Adrenal gland (tissue), 12 donors: Measurements from ENCODE around the gene WDR20. TPM values are rescaled to one million over a fixed set of nuclear protein-coding genes. Genes with fewer than 3 reads are reported as not detected.
A peak's percentile ranks its signal among the peaks of the same experiment; 100 is the strongest.

Experiments
- DNase-seq, 7 donors: peaks; one replicate each; pipeline ENCODE4 v3.0.0-alpha.2; 2019 to 2020
- H3K27ac ChIP-seq, 5 donors: fragments of 200-600 bp; sonication (generic) in 4 of 5; 1 replicate in 3 of 5; 2 replicates in 2 of 5; pipeline versions ENCODE4 v1.5.1 to v1.8.0; 2016 to 2020; ENCODE audit warnings: mild to moderate bottlenecking in 1 of 5
- H3K27me3 ChIP-seq: fragments of 200-600 bp; 2 replicates; pipeline ENCODE4 v1.8.0; 2021
- H3K36me3 ChIP-seq, 2 donors: fragments of 200-600 bp; replicated peaks in 1 of 2; 1 replicate in 1 of 2; 2 replicates in 1 of 2; pipeline versions ENCODE4 v1.5.1 to v1.8.0; 2018 to 2022
- H3K4me1 ChIP-seq, 2 donors: fragments of 200-600 bp; replicated peaks in 1 of 2; 1 replicate in 1 of 2; 2 replicates in 1 of 2; pipeline versions ENCODE4 v1.5.1 to v1.8.0; 2018 to 2021
- H3K4me3 ChIP-seq, 4 donors: fragments of 200-600 bp; sonication (generic) in 3 of 4; one replicate each; pipeline ENCODE4 v1.5.1; 2016 to 2018
- H3K9me3 ChIP-seq, 3 donors: fragments of 200-600 bp; sonication (generic) in 1 of 3; replicated peaks in 1 of 3; 1 replicate in 2 of 3; 2 replicates in 1 of 3; pipeline versions ENCODE4 v1.5.1 to v1.8.0; 2016 to 2021
- CTCF ChIP-seq, 6 experiments: fragments of 450-650 bp in 4 of 6; fragments of 200-600 bp in 2 of 6; sonication (generic) in 1 of 6; IDR thresholded peaks; 1 replicate in 5 of 6; 2 replicates in 1 of 6; pipeline versions ENCODE4 v1.5.1 to v1.8.0; 2016 to 2021; ENCODE audit warnings: antibody characterized with exemption in 6 of 6, mild to moderate bottlenecking in 2 of 6, moderate library complexity in 1 of 6
- POLR2A ChIP-seq, 2 donors: fragments of 450-650 bp; IDR thresholded peaks; one replicate each; pipeline ENCODE4 v1.6.1; 2017; ENCODE audit warnings: antibody characterized with exemption in 2 of 2, mild to moderate bottlenecking in 2 of 2, moderate library complexity in 1 of 2
- WGBS, 4 donors: extraction: QIAGEN DNeasy Blood & Tissue Kit in 2 of 4; methylation state at CpG; one replicate each; pipeline versions ENCODE4 v1.1.5 to v1.1.7; 2013 to 2017; 5-methylcytosine and 5-hydroxymethylcytosine counted together
- intact Hi-C, 2 donors: fragments of 100-400 bp; cut with DNase I; formaldehyde crosslinking; loops; one replicate each; pipeline versions ENCODE4 v1.14.1 to v1.15.0; 2022 to 2023
- polyA plus RNA-seq, 3 donors: library from polyadenylated mRNA; stranded (reverse); fragments of 200-250 nt in 2 of 3; fragments of 350-450 nt in 1 of 3; fragmentation: Illumina TruSeq in 1 of 3; extraction: RNeasy Lipid Tissue Mini Kit (QIAGEN cat#74804) in 1 of 3; gene quantifications; one replicate each; pipeline ENCODE4 v1.2.3, GENCODE V29; 2013 to 2014
- total RNA-seq, 9 donors: library from RNA; depleted of rRNA in 4 of 9; stranded (reverse); fragments of >200 nt in 4 of 9; fragments of 120-200 nt in 1 of 9; fragmentation: NEBNext Ultra II Directional in 1 of 9; extraction: Animal tissue kit (Norgen Biotek cat#: 25700) in 1 of 9; gene quantifications; one replicate each; pipeline versions ENCODE4 v1.1.0 to v1.2.4, GENCODE V29; 2013 to 2023
- donor health status: healthy with polysubstance abuse.
- donor health status: Bipolar disorder and iron deficiency.
- donor health status: DM: yes; HTN: yes; CAD: no.
- donor health status: DM: no; HTN: no; CAD: no.
- donor health status: DM: no; HTN: no; CAD: no.
- donor health status: DM: yes; HTN: yes; CAD: no.

The WDR20 gene
- total and polyA plus RNA-seq, 12 donors = 13.1 to 55.9 (median 38.3) TPM

- WGBS, 4 donors = 56 to 70% (median 60%) methylated on average over 20 to 21 of the region's 21 CpGs
- intact Hi-C loops = no loop called here
- Histone ChIP-seq H3K27ac (peak overlapping the region in 4 of 5 donors; percentile 25 to 83 (median 52)), H3K4me1 (no peaks in the 10 kb centered on the region), H3K9me3 (no peaks in the 10 kb centered on the region), H3K27me3 (no peaks in the 10 kb centered on the region), H3K36me3 (no peaks in the 10 kb centered on the region), H3K4me3 (no peak overlapping the region)
- DNase-seq = peak; percentile 65 to 90 (median 83)
- no peak for TF ChIP-seq CTCF (IDR thresholded peaks at IDR 0.05)
- peak in 1 of 2 donors; percentile 28 for TF ChIP-seq POLR2A (IDR thresholded peaks at IDR 0.05)
Measured at GRCh38 chr14:102252834-102253801, 113.4 kb downstream of the WDR20 start.

GRCh38 chr14:102255401-102256190 is 115.9 kb downstream of the WDR20 start:
- Histone ChIP-seq H3K27me3 (no peaks in the 10 kb centered on the region), H3K4me1 (no peaks in the 10 kb centered on the region), H3K27ac (peak overlapping the region in 2 of 5 donors; percentile 44 to 71), H3K36me3 (no peaks in the 10 kb centered on the region), H3K4me3 (no peak overlapping the region), H3K9me3 (no peaks in the 10 kb centered on the region)
- intact Hi-C loops = no loop called here
- WGBS, 4 donors = 79 to 83% (median 79%) methylated on average over 8 to 9 of the region's 9 CpGs
- peak in 1 of 7 donors; percentile 9 for DNase-seq
- TF ChIP-seq CTCF (IDR thresholded peaks at IDR 0.05) (no peak), POLR2A (IDR thresholded peaks at IDR 0.05) (no peak)

- no peak for TF ChIP-seq POLR2A (IDR thresholded peaks at IDR 0.05)
- no peak for TF ChIP-seq CTCF (IDR thresholded peaks at IDR 0.05)
- Histone ChIP-seq H3K27me3 (no peaks in the 10 kb centered on the region), H3K4me3 (no peak overlapping the region), H3K27ac (no peak overlapping the region), H3K9me3 (no peaks in the 10 kb centered on the region), H3K4me1 (no peaks in the 10 kb centered on the region), H3K36me3 (no peaks in the 10 kb centered on the region)
- intact Hi-C loops = no loop called here
- DNase-seq = no peak
- 89 to 96% (median 94%) methylated on average over 9 of the region's 9 CpGs for WGBS, 4 donors
Measured at GRCh38 chr14:102256716-102257115, 117.0 kb downstream of the WDR20 start.

GRCh38 chr14:102258136-102258535 is 118.4 kb downstream of the WDR20 start:
- no peaks in the 10 kb centered on the region for H3K4me1 ChIP-seq
- no peak for DNase-seq
- 91 to 95% (median 95%) methylated on average over 6 of the region's 6 CpGs for WGBS, 4 donors
- H3K27me3 ChIP-seq = no peaks in the 10 kb centered on the region
- H3K27ac ChIP-seq = no peak overlapping the region
- TF ChIP-seq CTCF (IDR thresholded peaks at IDR 0.05) = no peak
- TF ChIP-seq POLR2A (IDR thresholded peaks at IDR 0.05) = no peak
- no peaks in the 10 kb centered on the region for H3K9me3 ChIP-seq
- intact Hi-C loops = no loop called here
- H3K4me3 ChIP-seq = no peak overlapping the region
- no peaks in the 10 kb centered on the region for H3K36me3 ChIP-seq
